Measurements from ENCODE around the gene PXMP4.

Gene PXMP4

GRCh38 chr20:33667676-33668465 lies 52.2 kb downstream of the PXMP4 start:
- DNase-seq = no peak

- no peak for DNase-seq
These were observed 52.9 kb downstream of the PXMP4 start for GRCh38 chr20:33667245-33667675.

GRCh38 chr20:33666293-33667244 lies 53.5 kb downstream of the PXMP4 start, which contains the start of gene ACTL10:
ACTL10 (plus strand) TSS chr20:33666943; CDS start chr20:33667498, 555 bp downstream.
- no peak for DNase-seq

GRCh38 chr20:33664762-33665144 lies 55.4 kb downstream of the PXMP4 start:
- DNase-seq = no peak

GRCh38 chr20:33664085-33664761 lies 55.9 kb downstream of the PXMP4 start:
- peak; percentile 50 for DNase-seq

GRCh38 chr20:33663161-33664084 lies 56.7 kb downstream of the PXMP4 start:
- peak; percentile 76 for DNase-seq

- no peak for DNase-seq
These were observed 57.9 kb downstream of the PXMP4 start, which contains the start of gene C20orf144 for GRCh38 chr20:33662172-33662571. C20orf144 (plus strand) TSS chr20:33662327; CDS start chr20:33662346, 19 bp downstream.

GRCh38 chr20:33660685-33661058 lies 59.4 kb downstream of the PXMP4 start:
- no peak for DNase-seq

GRCh38 chr20:33660035-33660684 lies 60.0 kb downstream of the PXMP4 start:
- no peak for DNase-seq

GRCh38 chr20:33659341-33660034 lies 60.6 kb downstream of the PXMP4 start:
- DNase-seq = no peak

GRCh38 chr20:33658929-33659328 lies 61.2 kb downstream of the PXMP4 start:
- DNase-seq = no peak

- DNase-seq = no peak
These were observed 61.6 kb downstream of the PXMP4 start for GRCh38 chr20:33658510-33658909.

GRCh38 chr20:33657704-33658095 lies 62.4 kb downstream of the PXMP4 start:
- DNase-seq = no peak

- no peak for DNase-seq
These were observed 63.1 kb downstream of the PXMP4 start for GRCh38 chr20:33656783-33657703.

- DNase-seq = no peak
These were observed 63.9 kb downstream of the PXMP4 start for GRCh38 chr20:33656010-33656782.

- no peak for DNase-seq
These were observed 64.9 kb downstream of the PXMP4 start for GRCh38 chr20:33655164-33655563.

- DNase-seq = no peak
These were observed 65.4 kb downstream of the PXMP4 start for GRCh38 chr20:33654680-33655161.

GRCh38 chr20:33653900-33654596 lies 66.1 kb downstream of the PXMP4 start:
- DNase-seq = peak; percentile 55

All from NCI-H1092 treated with DMSO at 0.1 percent for 48 hours (cell line).